ENCODE measurements around the gene WFIKKN1.

Gene WFIKKN1

DNA sequence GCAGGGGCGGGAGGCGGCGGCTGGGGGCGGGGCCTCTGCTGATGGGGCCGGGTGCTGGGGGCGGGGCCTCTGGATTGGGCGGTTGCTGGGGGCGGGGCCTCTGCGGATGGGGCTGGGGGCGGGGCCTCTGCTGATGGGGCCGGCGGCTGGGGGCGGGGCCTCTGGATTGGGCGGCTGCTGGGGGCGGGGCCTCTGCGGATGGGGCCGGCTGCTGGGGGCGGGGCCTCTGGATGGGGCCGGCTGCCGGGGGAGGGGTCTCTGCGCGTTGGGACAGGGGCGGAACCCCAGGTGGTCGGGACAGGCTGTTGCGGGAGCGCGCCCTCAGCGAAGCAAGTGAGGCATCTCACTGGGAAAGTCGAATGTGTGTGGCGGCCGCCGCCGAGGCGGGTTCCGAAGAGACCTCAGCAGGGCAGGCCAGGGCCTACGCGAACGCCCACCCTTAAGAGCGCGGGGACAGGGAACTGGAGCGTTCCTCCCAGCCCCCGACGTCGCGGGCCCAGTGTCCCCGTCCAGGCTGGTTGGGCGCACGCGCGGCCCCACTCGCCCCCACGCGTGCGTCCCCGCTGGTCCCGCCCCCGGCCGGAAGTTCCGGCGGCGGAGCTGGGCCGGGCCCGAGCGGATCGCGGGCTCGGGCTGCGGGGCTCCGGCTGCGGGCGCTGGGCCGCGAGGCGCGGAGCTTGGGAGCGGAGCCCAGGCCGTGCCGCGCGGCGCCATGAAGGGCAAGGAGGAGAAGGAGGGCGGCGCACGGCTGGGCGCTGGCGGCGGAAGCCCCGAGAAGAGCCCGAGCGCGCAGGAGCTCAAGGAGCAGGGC lies 49.2 kb downstream of the WFIKKN1 start, which contains the start of gene STUB1:
Gene STUB1, plus strand, starts transcription at position 597 of the 811 bp plus-strand sequence. Its CDS starts 116 bp downstream, at position 713.
- no peak for TF ChIP-seq ELF4 (IDR thresholded peaks at IDR 0.05)
- 0 out of 2 replicates have a peak, but pooled peaks have one; percentile 28 for TF ChIP-seq TARDBP (IDR thresholded peaks at IDR 0.05)
- TF ChIP-seq BHLHE40 (IDR thresholded peaks at IDR 0.05; ENCODE audit: borderline replicate concordance), result no peak
- TF ChIP-seq NFRKB (IDR thresholded peaks at IDR 0.05), result no peak
- TF ChIP-seq ARNT (IDR thresholded peaks at IDR 0.05), result no peak
- TF ChIP-seq FOXM1 (IDR thresholded peaks at IDR 0.05; ENCODE audit: borderline replicate concordance), result 0 out of 2 replicates have a peak, but pooled peaks have one; percentile 12
- TF ChIP-seq HDGF (IDR thresholded peaks at IDR 0.05; ENCODE audit: borderline replicate concordance), result no peak
- ChIA-PET POLR2A (interaction anchor here (0.6 to 3.0 kb wide), 11 partner anchors 7 to 111 kb away, joined by 3 to 33 read pairs (median 5); partner anchors contain the start of genes ANTKMT, WDR24 and WDR90), CTCF (no interaction called here)
- peak; percentile 80 for DNase-seq (ENCODE audit: extremely low spot score)

DNA sequence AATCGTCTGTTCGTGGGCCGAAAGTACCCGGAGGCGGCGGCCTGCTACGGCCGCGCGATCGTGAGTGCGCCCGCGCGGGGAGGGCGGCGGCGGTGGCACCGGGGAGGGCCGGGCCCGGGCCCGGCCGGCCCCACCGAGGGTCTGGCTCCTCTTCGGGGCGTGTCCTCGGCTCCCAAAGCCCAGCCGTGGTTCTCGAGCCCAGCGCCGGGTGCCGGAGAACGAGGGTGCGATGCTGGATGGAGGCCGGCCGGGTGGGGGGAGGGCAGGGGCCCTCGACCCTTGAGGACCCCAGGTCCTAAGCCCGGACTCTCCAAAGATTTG lies 49.8 kb downstream of the WFIKKN1 start:
- CTCF ChIA-PET, result no interaction called here
- TF ChIP-seq FOXA1 (IDR thresholded peaks at IDR 0.05), result no peak
- no peak for TF ChIP-seq CTBP1 (IDR thresholded peaks at IDR 0.05; ENCODE audit: borderline replicate concordance)
- TF ChIP-seq ZNF384 (IDR thresholded peaks at IDR 0.05), result no peak
- no peak for TF ChIP-seq BHLHE40 (IDR thresholded peaks at IDR 0.05; ENCODE audit: borderline replicate concordance)
- no peak for TF ChIP-seq L3MBTL2 (conservative IDR thresholded peaks at IDR 0.05)
- no peak for TF ChIP-seq FOXK2 (IDR thresholded peaks at IDR 0.05)
- TF ChIP-seq SP1 (IDR thresholded peaks at IDR 0.05), result no peak
- no peak for TF ChIP-seq ELF4 (IDR thresholded peaks at IDR 0.05)
- TF ChIP-seq ARNT (IDR thresholded peaks at IDR 0.05), result no peak
- no peak for TF ChIP-seq LEF1 (IDR thresholded peaks at IDR 0.05; ENCODE audit: borderline replicate concordance)
- TF ChIP-seq FOXM1 (IDR thresholded peaks at IDR 0.05; ENCODE audit: borderline replicate concordance), result no peak
- no peak for TF ChIP-seq HDGF (IDR thresholded peaks at IDR 0.05; ENCODE audit: borderline replicate concordance)
- TF ChIP-seq NFRKB (IDR thresholded peaks at IDR 0.05), result no peak
- POLR2A ChIA-PET, result interaction anchor here (0.6 to 3.0 kb wide), 11 partner anchors 8 to 112 kb away, joined by 3 to 33 read pairs (median 4); partner anchors contain the start of genes ANTKMT and WDR24
- DNase-seq (ENCODE audit: extremely low spot score), result no peak

DNA sequence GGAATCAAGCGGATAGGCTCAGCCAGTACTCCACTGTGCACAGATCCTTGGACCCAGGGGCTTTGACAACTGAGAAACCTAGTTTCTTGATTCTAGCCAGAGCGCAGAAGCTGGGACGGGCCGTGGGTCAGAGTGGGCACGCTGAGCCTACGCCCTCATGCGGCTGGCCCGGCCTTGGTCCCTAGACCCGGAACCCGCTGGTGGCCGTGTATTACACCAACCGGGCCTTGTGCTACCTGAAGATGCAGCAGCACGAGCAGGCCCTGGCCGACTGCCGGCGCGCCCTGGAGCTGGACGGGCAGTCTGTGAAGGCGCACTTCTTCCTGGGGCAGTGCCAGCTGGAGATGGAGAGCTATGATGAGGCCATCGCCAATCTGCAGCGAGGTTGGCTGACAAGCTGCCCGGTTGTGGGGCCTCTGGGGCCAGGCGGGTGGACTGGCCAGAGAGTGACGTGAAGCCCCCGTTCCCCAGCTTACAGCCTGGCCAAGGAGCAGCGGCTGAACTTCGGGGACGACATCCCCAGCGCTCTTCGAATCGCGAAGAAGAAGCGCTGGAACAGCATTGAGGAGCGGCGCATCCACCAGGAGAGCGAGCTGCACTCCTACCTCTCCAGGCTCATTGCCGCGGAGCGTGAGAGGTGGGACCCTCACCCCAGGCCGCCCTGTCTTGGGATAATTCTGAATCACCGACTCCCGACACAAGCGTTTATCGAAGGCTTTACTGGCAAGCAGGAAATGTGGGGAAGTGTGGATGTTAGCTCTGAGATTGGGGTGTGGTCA lies 50.4 kb downstream of the WFIKKN1 start:
- no peak for DNase-seq (ENCODE audit: extremely low spot score)
- TF ChIP-seq TARDBP (IDR thresholded peaks at IDR 0.05) (no peak), ZNF384 (IDR thresholded peaks at IDR 0.05) (no peak), HDGF (IDR thresholded peaks at IDR 0.05; ENCODE audit: borderline replicate concordance) (no peak), NFRKB (IDR thresholded peaks at IDR 0.05) (no peak), BHLHE40 (IDR thresholded peaks at IDR 0.05; ENCODE audit: borderline replicate concordance) (no peak)
- ChIA-PET POLR2A (interaction anchor here (0.8 to 3.0 kb wide), 13 partner anchors 9 to 45 kb away, joined by 3 to 33 read pairs (median 5); partner anchors contain the start of genes ANTKMT, METTL26, RHOT2 and WDR24), CTCF (no interaction called here)

DNA sequence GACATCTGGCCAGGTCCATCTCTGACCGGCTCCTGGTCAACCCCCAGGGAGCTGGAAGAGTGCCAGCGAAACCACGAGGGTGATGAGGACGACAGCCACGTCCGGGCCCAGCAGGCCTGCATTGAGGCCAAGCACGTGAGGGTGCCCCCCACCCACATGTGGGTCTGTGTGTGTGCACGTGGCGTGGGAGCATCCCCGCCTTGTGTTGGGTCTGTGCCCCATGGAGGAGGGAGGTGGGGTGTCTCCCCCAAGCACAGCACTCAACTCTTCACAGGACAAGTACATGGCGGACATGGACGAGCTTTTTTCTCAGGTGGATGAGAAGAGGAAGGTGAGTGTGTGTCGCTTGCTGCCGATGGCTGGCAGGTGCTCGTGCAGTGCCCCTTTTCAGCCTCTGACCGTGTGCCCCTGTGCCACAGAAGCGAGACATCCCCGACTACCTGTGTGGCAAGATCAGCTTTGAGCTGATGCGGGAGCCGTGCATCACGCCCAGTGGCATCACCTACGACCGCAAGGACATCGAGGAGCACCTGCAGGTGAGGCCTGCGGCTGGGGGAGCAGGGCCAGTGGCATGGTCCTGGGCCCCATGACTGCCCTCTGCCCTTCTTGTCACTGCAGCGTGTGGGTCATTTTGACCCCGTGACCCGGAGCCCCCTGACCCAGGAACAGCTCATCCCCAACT lies 51.1 kb downstream of the WFIKKN1 start:
- DNase-seq (ENCODE audit: extremely low spot score), result no peak
- CTCF ChIA-PET, result no interaction called here
- TF ChIP-seq L3MBTL2 (conservative IDR thresholded peaks at IDR 0.05), result peak; percentile 82
- no peak for TF ChIP-seq NFRKB (IDR thresholded peaks at IDR 0.05)
- 0 out of 2 replicates have a peak, but pooled peaks have one; percentile 22 for TF ChIP-seq HDGF (IDR thresholded peaks at IDR 0.05; ENCODE audit: borderline replicate concordance)
- POLR2A ChIA-PET, result interaction anchor here (0.8 to 3.0 kb wide), 11 partner anchors 8 to 46 kb away, joined by 3 to 33 read pairs (median 5); partner anchors contain the start of genes ANTKMT, METTL26, RHOT2 and WDR24

DNA sequence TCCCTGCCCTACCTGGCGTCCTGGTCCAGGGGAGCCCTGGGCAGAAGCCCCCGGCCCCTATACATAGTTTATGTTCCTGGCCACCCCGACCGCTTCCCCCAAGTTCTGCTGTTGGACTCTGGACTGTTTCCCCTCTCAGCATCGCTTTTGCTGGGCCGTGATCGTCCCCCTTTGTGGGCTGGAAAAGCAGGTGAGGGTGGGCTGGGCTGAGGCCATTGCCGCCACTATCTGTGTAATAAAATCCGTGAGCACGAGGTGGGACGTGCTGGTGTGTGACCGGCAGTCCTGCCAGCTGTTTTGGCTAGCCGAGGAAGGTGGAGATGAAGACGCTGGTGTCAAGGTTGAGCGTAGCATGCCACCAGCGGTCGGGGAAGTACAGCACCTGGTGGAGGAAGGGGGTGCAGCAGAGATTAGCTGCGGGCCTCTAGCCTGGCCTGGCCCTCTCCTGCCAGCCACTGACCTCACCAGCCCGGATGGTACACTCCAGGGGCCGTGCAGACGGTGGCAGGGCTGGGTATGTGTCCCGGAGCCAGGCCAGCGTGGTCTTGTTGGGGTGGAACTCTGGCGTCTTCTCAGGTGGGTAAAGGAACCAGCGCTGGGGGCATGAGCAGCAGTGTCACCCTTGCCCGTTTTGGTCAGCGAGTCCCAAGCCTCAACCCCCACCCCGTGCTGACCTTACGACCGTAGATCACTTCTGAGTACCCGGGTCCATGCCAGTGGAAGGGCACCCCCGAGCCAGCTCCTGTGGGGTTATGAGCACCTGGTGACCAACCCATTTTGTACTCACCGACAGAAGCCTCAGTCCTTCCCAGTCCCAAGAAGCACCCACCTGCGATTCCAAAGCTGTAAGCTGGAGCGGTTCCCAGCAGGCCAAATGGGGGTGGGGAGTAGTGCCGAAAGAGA lies 52.0 kb downstream of the WFIKKN1 start:
- ChIA-PET CTCF (no interaction called here), POLR2A (interaction anchor here (1.3 to 3.0 kb wide), 6 partner anchors 7 to 46 kb away, joined by 5 to 33 read pairs (median 10); partner anchors contain the start of genes ANTKMT, METTL26, RHOT2 and WDR24)
- TF ChIP-seq, protein P1, sequence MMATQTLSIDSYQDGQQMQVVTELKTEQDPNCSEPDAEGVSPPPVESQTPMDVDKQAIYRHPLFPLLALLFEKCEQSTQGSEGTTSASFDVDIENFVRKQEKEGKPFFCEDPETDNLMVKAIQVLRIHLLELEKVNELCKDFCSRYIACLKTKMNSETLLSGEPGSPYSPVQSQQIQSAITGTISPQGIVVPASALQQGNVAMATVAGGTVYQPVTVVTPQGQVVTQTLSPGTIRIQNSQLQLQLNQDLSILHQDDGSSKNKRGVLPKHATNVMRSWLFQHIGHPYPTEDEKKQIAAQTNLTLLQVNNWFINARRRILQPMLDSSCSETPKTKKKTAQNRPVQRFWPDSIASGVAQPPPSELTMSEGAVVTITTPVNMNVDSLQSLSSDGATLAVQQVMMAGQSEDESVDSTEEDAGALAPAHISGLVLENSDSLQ (IDR thresholded peaks at IDR 0.05), result no peak
- TF ChIP-seq CTBP1 (IDR thresholded peaks at IDR 0.05; ENCODE audit: borderline replicate concordance) (no peak), L3MBTL2 (conservative IDR thresholded peaks at IDR 0.05) (peak; percentile 42)
- DNase-seq (ENCODE audit: extremely low spot score), result no peak

DNA sequence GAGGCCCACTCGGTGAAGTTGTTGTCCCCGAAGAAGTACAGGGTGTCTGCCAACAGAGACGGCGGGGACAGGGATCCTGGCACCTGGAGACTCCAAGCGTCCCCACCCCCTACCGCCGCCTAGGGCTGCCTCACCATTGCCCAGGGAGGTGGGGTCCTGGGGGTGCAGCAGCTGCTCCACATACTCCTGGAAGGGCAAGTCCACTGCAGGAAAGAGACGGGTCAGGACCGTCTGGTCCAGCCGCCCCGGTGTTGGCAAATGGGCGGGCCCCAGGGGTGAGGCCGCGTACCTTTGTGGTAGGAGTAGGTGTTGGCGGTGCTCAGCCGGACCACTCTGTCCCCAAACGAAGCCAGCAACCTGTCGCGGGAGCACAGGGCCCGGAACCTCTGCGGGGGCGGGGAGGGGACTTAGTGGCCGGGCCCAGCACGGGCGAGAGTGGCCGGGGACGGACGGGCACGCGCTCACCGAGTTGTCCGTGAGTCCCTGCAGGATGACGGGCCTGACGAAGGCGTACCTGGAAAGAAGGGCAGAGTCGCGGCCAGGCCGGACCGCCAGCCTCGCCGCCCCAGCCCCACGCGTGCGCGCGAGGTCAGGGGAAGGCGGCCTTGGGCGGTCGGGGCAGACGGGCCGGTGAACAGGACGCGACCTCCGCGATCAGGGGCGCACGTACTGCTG lies 52.7 kb downstream of the WFIKKN1 start:
- no peak for DNase-seq (ENCODE audit: extremely low spot score)
- CTCF ChIA-PET, result no interaction called here
- TF ChIP-seq FOXK2 (IDR thresholded peaks at IDR 0.05) (no peak), BHLHE40 (IDR thresholded peaks at IDR 0.05; ENCODE audit: borderline replicate concordance) (no peak), SUZ12 (IDR thresholded peaks at IDR 0.05) (no peak), ZNF384 (IDR thresholded peaks at IDR 0.05) (no peak), SP1 (IDR thresholded peaks at IDR 0.05) (no peak), L3MBTL2 (conservative IDR thresholded peaks at IDR 0.05) (peak; percentile 33), TARDBP (IDR thresholded peaks at IDR 0.05) (no peak), CTBP1 (IDR thresholded peaks at IDR 0.05; ENCODE audit: borderline replicate concordance) (no peak), HDGF (IDR thresholded peaks at IDR 0.05; ENCODE audit: borderline replicate concordance) (peak; percentile 58; the same call in 1 of the 2 replicates), LEF1 (IDR thresholded peaks at IDR 0.05; ENCODE audit: borderline replicate concordance) (no peak), NFRKB (IDR thresholded peaks at IDR 0.05) (no peak), ARNT (IDR thresholded peaks at IDR 0.05) (no peak), ELF4 (IDR thresholded peaks at IDR 0.05) (no peak), FOXM1 (IDR thresholded peaks at IDR 0.05; ENCODE audit: borderline replicate concordance) (no peak)
- TF ChIP-seq, protein P1 (IDR thresholded peaks at IDR 0.05), result no peak
- POLR2A ChIA-PET, result interaction anchor here (1.4 kb wide), 1 partner anchor 38 kb away, joined by 4 read pairs; the partner anchor contains the start of gene ANTKMT
